Measurements from ENCODE around the gene SEMA4B. TPM values are rescaled to one million over a fixed set of nuclear protein-coding genes. Genes with fewer than 3 reads are reported as not detected.

The SEMA4B gene
- polyA plus RNA-seq, 1 donor (not counting 4 experiments of a cell fraction or from before 2014, with no cell fraction given): 58.7 TPM

GRCh38 chr15:90160781-90161727 lies 40.1 kb upstream of the SEMA4B start:
- DNase-seq (ENCODE audit: low read depth, low spot score) (no peak), FAIRE-seq (no peak)
- Histone ChIP-seq H3K79me2 (ENCODE audit: control insufficient read depth, insufficient read depth, low read length) (no peaks in the 10 kb centered on the region), H3K27me3 (ENCODE audit: control insufficient read depth, extremely low read depth, insufficient read depth, low read length) (no peaks in the 10 kb centered on the region), H3K4me3 (ENCODE audit: control insufficient read depth in 2 of 3, extremely low read depth in 1 of 3, insufficient read depth in 2 of 3, low read depth in 1 of 3, low read length in 3 of 3) (no peak overlapping the region), H2AFZ (ENCODE audit: control insufficient read depth, low read length) (no peak overlapping the region), H3K36me3 (ENCODE audit: control insufficient read depth in 2 of 2, extremely low read depth in 1 of 2, insufficient read depth in 2 of 2, low read length in 2 of 2) (no peaks in the 10 kb centered on the region), H3K4me1 (ENCODE audit: control insufficient read depth, extremely low read depth, insufficient read depth, low read length) (peaks cover 48% of the 10 kb centered on the region), H3K27ac (ENCODE audit: control insufficient read depth, insufficient read depth, low read length) (peak overlapping the region; percentile 70), H3K9me3 (ENCODE audit: control insufficient read depth, low read depth, low read length) (no peaks in the 10 kb centered on the region), H3K4me2 (ENCODE audit: control insufficient read depth, extremely low read depth, insufficient read depth, low read depth, low read length) (no peak overlapping the region), H3K9ac (ENCODE audit: control insufficient read depth, extremely low read depth, insufficient read depth, low read length) (no peak overlapping the region), H3K9me1 (ENCODE audit: control insufficient read depth, extremely low read depth, insufficient read depth, low read length) (no peaks in the 10 kb centered on the region), H4K20me1 (ENCODE audit: control insufficient read depth, extremely low read depth, insufficient read depth, low read length) (no peaks in the 10 kb centered on the region)
- dilution Hi-C loops (cut with MboI; ENCODE audit: extremely low pct_ligation_motif_present, low sequenced_read_pairs): no loop called here
- TF ChIP-seq, protein P1, sequence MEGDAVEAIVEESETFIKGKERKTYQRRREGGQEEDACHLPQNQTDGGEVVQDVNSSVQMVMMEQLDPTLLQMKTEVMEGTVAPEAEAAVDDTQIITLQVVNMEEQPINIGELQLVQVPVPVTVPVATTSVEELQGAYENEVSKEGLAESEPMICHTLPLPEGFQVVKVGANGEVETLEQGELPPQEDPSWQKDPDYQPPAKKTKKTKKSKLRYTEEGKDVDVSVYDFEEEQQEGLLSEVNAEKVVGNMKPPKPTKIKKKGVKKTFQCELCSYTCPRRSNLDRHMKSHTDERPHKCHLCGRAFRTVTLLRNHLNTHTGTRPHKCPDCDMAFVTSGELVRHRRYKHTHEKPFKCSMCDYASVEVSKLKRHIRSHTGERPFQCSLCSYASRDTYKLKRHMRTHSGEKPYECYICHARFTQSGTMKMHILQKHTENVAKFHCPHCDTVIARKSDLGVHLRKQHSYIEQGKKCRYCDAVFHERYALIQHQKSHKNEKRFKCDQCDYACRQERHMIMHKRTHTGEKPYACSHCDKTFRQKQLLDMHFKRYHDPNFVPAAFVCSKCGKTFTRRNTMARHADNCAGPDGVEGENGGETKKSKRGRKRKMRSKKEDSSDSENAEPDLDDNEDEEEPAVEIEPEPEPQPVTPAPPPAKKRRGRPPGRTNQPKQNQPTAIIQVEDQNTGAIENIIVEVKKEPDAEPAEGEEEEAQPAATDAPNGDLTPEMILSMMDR (optimal IDR thresholded peaks at IDR 0.05 in 1 of 3, IDR thresholded peaks at IDR 0.05 in 1 of 3, conservative IDR thresholded peaks at IDR 0.05 in 1 of 3; ENCODE audit: extremely low read depth in 1 of 3, insufficient read depth in 2 of 3, low read length in 3 of 3): no peak
- TF ChIP-seq EZH2 (IDR thresholded peaks at IDR 0.05; ENCODE audit: low read length): no peak

GRCh38 chr15:90161950-90162361 lies 39.2 kb upstream of the SEMA4B start:
- Histone ChIP-seq H3K9ac (ENCODE audit: control insufficient read depth, extremely low read depth, insufficient read depth, low read length) (no peak overlapping the region), H3K9me1 (ENCODE audit: control insufficient read depth, extremely low read depth, insufficient read depth, low read length) (no peaks in the 10 kb centered on the region), H3K27me3 (ENCODE audit: control insufficient read depth, extremely low read depth, insufficient read depth, low read length) (no peaks in the 10 kb centered on the region), H3K4me2 (ENCODE audit: control insufficient read depth, extremely low read depth, insufficient read depth, low read depth, low read length) (peak overlapping the region; percentile 66), H4K20me1 (ENCODE audit: control insufficient read depth, extremely low read depth, insufficient read depth, low read length) (no peaks in the 10 kb centered on the region), H3K4me1 (ENCODE audit: control insufficient read depth, extremely low read depth, insufficient read depth, low read length) (peaks cover 53% of the 10 kb centered on the region), H3K79me2 (ENCODE audit: control insufficient read depth, insufficient read depth, low read length) (no peaks in the 10 kb centered on the region), H3K27ac (ENCODE audit: control insufficient read depth, insufficient read depth, low read length) (peak overlapping the region; percentile 70), H3K4me3 (ENCODE audit: control insufficient read depth in 2 of 3, extremely low read depth in 1 of 3, insufficient read depth in 2 of 3, low read depth in 1 of 3, low read length in 3 of 3) (no peak overlapping the region), H3K36me3 (ENCODE audit: control insufficient read depth in 2 of 2, extremely low read depth in 1 of 2, insufficient read depth in 2 of 2, low read length in 2 of 2) (no peaks in the 10 kb centered on the region), H2AFZ (ENCODE audit: control insufficient read depth, low read length) (peak overlapping the region; percentile 42), H3K9me3 (ENCODE audit: control insufficient read depth, low read depth, low read length) (no peaks in the 10 kb centered on the region)
- TF ChIP-seq, protein P1 (optimal IDR thresholded peaks at IDR 0.05 in 1 of 3, IDR thresholded peaks at IDR 0.05 in 1 of 3, conservative IDR thresholded peaks at IDR 0.05 in 1 of 3; ENCODE audit: extremely low read depth in 1 of 3, insufficient read depth in 2 of 3, low read length in 3 of 3): peak in 1 of 3 experiments; percentile 34
- no peak for TF ChIP-seq EZH2 (IDR thresholded peaks at IDR 0.05; ENCODE audit: low read length)
- FAIRE-seq (no peak), DNase-seq (ENCODE audit: low read depth, low spot score) (no peak)
- dilution Hi-C loops (cut with MboI; ENCODE audit: extremely low pct_ligation_motif_present, low sequenced_read_pairs): no loop called here

All from keratinocyte (primary cell).